ENCODE data around the gene BAD.
A peak's percentile ranks its signal among the peaks of the same experiment; 100 is the strongest.

BAD gene

DNA sequence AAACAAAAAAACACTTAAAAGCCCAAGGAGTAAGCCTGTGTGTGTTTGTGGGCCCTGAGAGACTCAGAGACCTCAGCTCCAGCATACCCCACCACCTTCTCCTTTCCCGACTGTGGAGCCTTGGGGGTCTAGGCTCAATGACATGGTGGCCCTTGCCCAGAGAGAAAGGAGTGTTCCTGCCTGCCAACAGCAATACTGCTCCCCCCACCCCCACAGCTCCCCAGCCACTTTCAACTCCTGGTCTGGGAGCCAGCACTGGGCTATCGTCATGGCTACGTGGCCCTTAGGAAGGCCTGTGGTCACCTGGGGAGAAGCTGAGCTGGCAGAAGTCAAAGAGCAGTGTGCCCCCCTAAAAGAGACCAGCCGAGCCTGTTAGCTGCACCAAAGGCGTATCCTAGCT is 40.4 kb downstream of the BAD start:
- DNase-seq (ENCODE audit: low read depth): no peak

DNA sequence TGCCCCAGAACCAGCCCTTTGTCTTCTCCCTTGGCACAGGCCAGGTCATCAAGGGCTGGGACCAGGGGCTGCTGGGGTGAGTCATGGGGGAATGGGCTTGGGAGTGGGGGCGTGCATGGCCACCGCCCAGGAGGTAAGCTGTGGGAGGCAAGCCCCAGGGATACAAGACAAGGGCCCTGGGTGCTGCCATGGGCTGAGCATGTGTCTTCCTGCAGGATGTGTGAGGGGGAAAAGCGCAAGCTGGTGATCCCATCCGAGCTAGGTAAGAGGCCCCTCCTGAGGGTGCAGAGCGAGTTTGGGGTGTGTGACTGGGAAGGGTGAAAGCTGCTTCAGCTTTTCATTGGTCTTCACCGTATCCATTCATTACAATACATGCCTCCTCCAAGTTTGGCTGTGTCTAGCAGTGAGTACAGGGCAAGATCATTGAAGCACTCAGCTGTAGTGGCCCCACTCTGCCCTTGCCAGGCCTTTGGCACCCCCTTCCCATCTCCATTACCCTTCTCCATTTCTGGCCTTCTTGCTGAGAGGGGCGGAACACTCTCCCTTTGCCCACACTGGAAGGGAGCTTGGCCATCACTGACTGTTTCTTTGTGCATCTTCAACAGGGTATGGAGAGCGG is 41.1 kb downstream of the BAD start:
- no peak for DNase-seq (ENCODE audit: low read depth)

DNA sequence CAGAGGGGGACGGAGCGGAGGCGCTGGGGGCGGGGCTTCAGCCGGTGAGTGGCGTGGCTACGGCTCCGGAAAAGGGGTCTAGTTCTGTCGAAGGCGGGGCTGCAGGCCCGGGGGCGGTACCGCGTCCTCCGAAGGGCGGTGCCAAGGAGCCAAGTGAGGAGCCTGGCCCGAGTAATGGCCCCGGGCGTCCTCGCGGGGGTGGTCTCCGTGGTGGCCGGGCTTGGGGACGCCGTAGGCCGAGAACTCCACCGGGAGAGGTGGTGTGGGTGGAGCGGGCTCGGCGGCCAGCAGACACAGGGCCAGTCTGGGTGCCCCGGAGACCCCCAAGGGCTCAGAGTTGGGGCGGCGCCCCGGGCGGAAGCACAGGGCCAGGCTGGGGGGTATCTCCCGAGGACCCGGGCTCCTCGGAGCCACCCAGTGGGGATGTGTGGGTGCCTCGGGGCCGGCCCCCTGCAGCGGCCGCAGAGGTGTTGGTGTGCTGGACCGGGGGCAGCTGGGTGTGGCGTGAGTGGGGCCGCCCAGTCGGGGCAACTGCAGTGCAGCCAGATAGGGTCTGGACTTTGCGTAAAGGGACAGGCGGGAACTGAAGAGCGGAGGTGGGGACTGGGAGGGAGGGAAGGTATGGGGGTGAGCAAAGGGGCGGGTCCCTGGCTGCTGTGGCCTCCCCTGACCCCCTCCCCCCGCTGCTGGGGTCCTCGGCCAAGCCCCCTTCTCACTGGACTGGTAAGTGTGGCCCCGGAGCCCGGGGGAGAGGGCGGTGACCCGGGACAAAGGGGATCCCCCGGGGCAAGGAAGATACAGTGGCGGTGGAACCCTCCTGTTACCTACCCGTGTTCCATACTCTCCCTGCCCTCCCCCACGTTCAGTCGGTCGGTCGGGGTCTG is 42.7 kb downstream of the BAD start:
- no peak for DNase-seq (ENCODE audit: low read depth)

DNA sequence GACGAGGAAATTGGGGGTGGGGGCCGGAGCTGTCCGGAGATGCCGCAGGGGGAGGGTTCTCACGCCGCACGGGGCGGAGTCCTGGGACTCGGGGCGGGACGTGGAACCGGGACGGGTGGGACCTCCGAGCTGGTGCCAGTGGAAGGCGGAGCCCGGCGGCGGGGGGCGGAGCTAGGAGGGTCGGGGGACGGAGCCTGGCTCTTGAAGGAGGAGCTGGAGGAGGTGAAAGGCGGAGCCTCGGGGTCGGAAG is 43.3 kb downstream of the BAD start:
- peak; percentile 100 for DNase-seq (ENCODE audit: low read depth)

DNA sequence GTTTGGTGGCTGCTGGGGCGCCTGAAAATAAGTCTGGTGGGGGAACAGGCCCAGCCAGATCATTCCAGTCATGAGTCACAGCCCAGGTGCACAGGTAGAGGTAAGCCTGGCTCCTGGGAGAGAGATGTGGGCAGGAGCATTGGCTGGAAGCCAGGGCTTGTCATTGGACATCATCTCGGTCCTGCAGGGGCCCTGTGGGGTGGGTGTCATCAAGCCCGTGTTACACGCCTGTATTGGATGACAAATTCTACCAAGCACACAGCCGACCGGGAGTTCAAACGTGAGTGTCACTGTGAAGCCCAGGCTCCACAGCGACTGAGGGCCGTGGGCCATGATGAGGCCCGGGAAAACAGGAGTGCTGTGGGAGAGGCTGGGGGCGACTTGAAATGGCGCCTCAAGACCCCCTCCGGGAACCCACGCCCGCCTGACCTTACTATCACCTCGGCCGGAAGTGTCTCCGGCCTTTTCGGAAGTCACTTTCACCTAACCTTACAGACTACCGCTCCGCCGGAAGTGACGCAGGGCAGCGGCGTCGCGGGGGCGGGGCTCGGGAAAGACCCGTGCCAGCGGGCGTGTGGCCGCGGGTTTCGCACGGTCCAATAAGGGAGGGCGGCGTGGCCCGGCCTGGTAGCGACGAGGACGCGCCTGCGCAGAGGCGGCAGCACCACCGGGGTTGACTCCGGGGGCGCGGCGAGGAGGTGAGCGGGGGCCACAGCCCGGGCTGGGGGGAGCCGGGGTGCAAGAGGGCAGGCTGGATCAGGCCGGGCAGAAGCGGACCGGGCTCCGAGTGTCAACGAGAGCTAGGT is 43.8 kb downstream of the BAD start, which contains the start of gene FKBP2:
FKBP2 (plus strand) TSS at position 661 of the 806 bp plus-strand sequence. CDS start 1,293 bp downstream, outside the sequence.
- DNase-seq (ENCODE audit: low read depth): peak; percentile 97

DNA sequence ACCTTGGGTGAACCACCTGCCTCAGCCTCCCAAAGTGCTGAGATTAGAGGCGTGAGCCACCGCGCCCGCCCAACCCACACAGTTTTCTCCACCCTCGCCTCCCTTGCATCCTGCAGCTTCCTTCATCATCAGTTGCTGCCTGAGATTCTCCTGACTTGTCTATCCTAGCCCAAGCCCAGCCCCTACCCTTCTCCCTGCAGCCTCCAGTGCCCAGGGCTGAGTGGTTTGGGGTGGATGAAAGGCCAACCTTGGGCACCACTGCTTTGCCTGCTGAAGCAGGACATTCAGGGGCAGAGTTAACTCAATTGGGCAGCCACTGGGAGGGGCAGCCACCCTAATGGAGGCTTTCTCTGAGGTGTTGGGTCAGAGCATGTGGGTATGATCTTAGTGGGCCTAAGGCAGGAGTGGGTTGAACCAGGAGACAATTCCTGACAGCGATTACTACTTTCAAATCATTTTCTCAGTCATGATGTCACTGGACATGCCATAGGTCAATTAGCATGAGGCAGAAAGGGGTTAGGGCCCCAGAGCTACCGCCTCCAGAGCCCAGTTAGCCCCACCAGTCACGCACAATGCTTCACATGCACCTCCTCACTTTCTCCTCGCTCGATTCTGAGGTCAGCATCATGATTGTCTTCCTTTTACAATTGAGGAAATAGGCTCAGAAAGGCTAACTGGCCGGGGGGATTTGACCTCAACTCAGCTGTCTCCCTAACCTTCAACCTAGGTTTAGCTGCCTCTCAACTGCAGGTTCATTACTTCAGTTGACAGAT is 44.6 kb downstream of the BAD start:
- DNase-seq (ENCODE audit: low read depth): no peak

DNA sequence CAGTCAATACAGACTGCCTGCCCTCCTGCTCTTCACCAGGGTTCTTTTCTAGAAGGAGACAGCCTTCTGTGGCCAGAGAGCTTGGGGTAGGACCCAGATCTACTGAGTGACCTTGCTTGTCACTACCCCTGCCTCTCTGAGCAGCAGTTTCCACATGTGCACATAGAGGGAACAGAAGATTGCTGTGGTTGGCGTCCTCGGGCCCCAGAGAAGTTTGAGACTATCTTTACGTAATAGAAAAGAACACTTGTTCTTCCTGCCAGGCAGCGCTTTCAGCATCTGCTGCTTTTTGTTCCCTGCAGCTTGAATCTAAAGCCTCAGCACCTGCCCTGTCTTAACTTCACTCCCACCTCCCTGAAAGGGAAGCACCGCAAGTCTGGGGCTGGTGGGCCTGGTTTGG is 45.5 kb downstream of the BAD start:
- DNase-seq (ENCODE audit: low read depth): no peak

DNA sequence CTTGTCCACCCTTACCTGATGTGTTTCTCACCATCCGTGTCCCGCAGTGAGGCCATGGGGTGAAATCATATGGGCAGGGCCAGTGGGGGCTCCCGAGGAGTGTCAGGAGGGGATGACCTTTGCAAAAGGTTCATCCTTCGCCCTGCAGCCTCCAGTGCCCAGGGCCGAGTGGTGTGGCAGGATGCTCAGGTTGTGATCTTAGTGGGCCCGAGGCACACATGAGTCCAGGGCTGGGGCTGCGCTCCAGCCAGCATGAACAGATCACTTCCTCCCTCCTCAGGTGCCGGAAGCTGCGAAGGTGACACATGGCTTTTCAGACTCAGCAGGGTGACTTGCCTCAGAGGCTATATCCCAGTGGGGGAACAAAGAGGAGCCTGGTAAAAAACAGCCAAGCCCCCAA is 46.4 kb downstream of the BAD start:
- DNase-seq (ENCODE audit: low read depth): no peak

DNA sequence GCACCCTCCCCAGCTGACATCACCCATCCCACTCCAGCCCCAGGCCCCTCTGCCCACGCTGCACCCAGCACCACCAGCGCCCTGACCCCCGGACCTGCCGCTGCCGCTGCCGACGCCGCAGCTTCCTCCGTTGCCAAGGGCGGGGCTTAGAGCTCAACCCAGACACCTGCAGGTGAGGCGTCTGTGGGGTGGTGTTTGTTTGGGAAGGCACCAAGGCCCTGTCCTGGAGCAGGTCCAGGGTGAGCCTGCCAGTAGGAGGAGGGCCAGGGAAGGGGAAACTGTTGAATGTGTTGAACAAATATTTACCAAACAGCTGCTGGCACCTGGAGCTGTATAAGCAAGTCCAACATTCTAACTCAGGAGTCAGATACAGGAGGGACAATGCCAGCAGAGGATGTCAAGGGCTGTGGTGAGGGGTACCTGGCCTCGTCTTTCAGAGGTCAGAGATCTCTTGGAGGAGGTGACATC is 46.9 kb downstream of the BAD start:
- DNase-seq (ENCODE audit: low read depth): no peak

DNA sequence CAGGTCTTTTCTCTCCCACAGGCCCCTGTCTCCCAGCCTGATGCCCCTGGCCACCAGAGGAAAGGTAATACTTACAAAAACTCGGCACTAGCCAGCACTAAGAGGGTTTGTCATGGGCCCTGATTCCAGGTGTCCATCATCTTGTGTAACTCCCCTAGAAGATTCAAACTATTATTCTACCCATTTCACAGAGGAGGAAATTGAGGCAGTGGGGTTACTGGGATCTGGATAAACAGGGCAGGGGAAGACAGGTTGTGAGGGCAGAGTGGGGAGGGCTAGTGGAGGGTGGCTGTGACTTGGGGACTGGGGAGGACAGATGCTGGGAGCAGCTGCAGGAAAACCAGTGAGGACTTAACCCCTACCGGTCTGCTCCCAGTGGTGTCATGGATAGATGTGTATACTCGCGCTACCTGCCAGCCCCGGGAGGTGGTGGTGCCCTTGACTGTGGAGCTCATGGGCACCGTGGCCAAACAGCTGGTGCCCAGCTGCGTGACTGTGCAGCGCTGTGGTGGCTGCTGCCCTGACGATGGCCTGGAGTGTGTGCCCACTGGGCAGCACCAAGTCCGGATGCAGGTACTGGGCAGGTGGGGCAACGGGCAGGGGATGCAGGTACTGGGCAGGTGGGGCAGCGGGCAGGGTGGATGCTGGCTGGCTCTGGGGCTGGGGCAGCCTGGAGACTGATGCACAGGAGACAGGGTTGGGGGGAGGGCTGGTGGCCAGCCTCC is 48.9 kb downstream of the BAD start:
- DNase-seq (ENCODE audit: low read depth): no peak

DNA sequence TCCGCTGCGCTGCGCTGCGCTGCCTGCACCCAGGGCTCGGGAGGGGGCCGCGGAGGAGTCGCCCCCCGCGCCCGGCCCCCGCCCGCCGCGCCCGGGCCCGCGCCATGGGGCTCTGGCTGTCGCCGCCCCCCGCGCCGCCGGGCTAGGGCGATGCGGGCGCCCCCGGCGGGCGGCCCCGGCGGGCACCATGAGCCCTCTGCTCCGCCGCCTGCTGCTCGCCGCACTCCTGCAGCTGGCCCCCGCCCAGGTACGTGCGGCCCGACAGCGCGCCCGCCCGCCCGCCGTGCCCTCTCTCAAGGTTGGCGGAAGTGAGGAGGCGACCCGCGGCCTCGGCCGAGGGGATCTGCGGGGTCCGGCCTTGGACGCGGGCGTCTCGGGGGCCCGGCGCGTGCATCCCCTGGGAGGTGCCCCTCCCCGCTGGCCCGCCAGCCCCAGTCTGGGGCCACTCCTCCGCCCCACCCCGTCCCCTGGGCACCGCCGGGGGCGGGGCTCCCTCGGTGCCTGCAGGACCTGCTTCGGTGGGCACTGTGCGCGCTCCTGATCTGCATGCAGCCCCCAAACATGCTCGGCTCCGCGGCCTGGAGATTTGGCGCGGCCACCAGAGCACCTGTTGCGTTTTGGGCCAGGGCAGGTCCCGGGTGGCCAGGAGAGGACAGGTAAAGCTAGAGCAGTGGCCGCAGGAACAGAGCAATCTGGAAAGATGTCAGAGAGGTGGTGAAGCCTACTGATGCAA is 49.7 kb downstream of the BAD start:
- DNase-seq (ENCODE audit: low read depth): peak; percentile 34

DNA sequence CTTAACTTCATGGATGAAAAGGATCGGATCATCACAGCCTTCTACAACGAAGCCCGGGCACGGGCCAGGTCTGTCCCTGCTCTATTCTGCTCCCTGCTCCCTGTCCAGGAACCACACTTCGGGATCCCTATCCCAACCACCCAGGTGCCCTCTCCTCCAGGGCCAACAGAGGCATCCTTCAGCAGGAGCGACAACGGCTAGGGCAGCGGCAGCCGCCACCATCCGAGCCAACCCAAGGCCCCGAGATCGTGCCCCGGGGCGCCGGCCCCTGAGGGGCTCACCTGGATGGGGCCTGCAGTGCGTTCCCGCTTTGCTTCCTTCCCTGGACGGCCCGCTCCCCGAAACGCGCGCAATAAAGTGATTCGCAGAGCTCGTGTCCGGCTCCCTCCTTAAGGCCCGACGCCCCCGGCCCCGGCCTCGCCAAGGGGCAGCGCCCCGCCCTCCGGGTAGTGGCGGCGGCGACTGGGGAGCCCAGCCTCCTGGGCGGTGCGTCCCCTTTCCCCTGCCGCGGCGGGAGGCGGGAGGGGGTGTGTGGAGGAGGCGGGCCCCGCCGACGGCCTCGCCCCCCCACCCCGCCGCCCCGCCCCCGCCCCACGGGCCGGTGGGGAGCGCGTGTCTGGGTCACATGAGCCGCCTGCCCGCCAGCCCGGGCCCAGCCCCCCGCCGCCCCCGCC is 50.4 kb downstream of the BAD start, which contains the start of gene VEGFB:
VEGFB (plus strand) TSS at position 672 of the 674 bp plus-strand sequence. CDS start 250 bp downstream, outside the sequence.
- peak; percentile 62 for DNase-seq (ENCODE audit: low read depth)

DNA sequence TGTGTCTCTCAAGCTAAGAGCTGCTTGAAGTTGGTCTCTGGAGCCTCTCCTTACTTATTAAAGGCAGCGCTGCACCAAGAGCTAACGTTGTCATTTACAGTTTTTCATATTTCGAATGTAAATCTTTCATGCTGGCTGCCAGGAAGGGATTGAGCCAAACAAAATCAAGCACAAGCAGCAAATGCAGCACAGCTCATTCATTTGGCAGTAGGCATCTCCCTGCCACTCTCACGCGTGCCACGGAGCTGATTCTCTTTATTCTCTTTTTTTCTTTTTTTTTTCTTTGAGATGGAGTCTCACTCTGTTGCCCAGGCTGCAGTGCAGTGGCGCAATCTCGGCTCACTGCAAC is 51.5 kb downstream of the BAD start:
- no peak for DNase-seq (ENCODE audit: low read depth)

DNA sequence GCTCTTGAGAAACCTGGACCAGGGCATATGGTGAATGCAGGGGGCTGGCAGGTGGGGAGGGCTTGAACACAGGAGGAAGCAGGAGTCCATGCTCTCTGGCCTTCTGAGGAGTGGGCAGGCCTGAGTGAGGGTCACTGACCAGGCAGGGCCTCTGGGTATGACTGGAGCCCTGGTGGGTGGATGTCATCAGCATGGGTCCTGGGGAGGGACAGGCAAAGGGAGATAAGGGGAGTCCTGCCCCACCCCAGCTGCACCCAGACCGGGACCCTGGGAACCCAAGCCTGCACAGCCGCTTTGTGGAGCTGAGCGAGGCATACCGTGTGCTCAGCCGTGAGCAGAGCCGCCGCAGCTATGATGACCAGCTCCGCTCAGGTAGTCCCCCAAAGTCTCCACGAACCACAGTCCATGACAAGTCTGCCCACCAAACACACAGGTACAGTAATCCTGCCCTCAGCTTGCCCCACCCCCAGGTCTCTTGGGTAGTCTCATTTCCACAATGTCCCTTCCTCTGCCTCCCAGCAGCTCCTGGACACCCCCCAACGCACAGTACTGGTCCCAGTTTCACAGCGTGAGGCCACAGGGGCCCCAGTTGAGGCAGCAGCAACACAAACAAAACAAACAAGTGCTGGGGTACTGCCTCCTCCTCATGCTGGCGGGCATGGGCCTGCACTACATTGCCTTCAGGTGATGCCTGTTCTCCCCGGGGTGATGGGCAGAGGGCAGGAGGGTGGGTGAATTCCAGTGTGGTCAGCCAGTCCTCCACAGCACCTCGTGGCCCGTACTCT is 52.1 kb downstream of the BAD start:
- DNase-seq (ENCODE audit: low read depth): no peak

DNA sequence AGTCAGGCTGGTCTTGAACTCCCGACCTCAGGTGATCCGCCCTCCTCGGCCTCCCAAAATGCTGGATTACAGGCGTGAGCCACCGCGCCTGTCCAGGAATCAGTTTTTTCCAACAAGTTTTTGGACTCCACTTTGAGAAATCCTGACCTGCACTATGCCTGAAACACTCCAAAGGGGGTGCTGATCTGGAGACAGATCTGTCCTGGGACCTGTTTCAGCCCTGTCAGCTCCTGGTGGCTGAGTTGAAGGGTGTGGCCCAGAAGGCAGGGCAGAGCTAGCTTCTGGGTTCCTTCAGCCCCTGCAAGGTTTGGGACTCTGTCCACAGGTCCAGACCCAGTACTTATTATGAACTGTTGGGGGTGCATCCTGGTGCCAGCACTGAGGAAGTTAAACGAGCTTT is 52.9 kb downstream of the BAD start:
- DNase-seq (ENCODE audit: low read depth): no peak

DNA sequence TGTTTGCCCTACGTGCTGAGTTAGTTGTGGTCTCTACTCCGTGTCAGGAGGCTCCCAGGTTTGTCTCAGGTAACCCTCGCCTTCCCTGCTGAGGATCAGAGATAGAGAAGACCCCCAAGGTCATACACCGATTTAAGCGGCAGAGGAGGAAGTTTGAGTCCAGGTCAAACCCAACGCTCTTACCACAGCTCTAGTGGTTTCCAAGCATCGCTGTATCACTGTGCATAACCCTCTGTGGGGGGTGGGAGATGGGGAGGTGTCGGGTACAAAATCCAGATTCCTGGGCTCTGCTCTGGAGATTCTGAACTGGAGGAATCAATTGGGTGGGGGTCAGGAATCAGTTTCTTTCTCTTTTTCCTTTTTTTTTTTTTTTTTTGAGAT is 53.5 kb downstream of the BAD start:
- DNase-seq (ENCODE audit: low read depth): no peak

DNA sequence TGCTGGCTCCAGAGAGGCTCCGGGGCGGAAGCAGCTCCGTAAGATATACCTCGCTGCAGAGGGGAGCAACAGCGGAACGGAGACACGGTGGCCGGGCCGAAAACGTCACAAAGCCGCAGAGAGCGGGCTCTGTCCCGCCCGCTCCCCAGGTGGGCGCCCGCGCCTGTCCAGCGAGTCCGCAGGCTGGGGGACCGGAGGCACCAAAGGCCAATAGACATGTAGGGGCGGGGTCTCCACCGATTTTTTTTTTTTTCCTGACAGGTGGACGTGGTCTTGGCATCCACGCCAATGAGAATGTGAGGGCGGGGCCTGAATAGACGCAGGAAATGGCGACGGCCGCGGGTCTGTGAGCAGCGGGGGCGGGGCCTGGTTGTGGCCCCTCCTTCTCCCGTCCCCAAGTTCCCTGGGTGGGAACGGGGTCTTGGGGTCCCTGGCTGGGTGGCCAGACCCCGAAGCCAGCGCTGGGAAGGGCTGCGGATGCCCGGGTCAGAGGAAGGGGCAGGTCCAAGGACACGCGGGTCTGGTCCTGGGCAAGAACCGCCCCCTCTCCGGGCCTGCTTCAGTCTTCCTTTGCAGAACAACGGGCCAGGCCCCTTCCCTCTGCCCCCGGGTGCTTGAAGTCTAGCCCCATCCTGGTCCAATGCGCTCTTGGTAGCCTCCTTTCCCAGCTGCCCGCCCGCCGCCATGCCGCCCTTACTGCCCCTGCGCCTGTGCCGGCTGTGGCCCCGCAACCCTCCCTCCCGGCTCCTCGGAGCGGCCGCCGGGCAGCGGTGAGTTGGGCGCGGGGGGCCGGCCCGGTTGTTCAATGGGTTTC is 54.1 kb downstream of the BAD start, which contains the start of gene DNAJC4:
DNAJC4 (plus strand) TSS at position 378 of the 814 bp plus-strand sequence; CDS start at position 685, 307 bp downstream.
- peak; percentile 80 for DNase-seq (ENCODE audit: low read depth)

DNA sequence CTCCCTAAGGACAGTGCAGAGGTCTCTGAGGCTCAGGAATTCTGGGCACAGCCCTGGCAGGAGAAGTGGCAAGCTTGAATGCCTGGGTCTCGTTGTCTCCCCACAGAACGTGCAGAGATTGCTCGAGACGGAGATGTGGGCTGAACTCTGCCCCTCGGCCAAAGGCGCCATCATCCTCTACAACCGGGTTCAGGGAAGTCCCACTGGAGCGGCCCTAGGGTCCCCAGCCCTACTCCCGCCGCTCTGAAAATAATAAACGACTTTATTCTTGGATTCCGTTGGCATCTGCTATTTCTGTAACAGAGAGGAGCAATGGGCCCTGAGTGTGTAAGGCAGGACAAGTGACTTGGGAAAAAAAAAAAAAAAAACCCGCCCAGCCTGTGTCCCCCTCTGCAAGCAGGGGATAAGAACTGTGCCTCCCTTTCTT is 54.7 kb downstream of the BAD start:
- no peak for DNase-seq (ENCODE audit: low read depth)
